AG04450 (cell line): ENCODE data around the gene ZNF221. TPM values are rescaled to one million over a fixed set of nuclear protein-coding genes. Genes with fewer than 3 reads are reported as not detected.

Experiments
- CTCF ChIA-PET: fragments of 300-600, 350-600 bp; formaldehyde crosslinking; extraction: SDS; loops from one replicate; lab custom pipeline; 2022; ENCODE audit warnings: antibody characterized with exemption, inconsistent platforms; lab: Charles Lee
- POLR2A ChIA-PET: fragments of 350-600 bp; formaldehyde crosslinking; extraction: SDS; loops from one replicate; lab custom pipeline; 2021; ENCODE audit warnings: antibody characterized with exemption, inconsistent platforms; lab: Yijun Ruan, JAX
- DNase-seq: peaks from one replicate; pipeline ENCODE4 v3.0.0-alpha.2; 2011; ENCODE audit warnings: low read depth, low spot score
- H3K27ac ChIP-seq: one replicate; pipeline ENCODE4 v1.5.1; 2012; ENCODE audit warnings: low read depth, low read length, control low read depth
- H3K27me3 ChIP-seq: one replicate; pipeline ENCODE4 v1.6.0; 2012; ENCODE audit warnings: low read length; ENCODE audit not compliant: control insufficient read depth, insufficient read depth
- H3K4me3 ChIP-seq: 2 replicates; pipeline ENCODE4 v1.5.1; 2011; ENCODE audit warnings: mild to moderate bottlenecking, low read depth, low read length, control low read depth
- H3K9me3 ChIP-seq: 2 replicates; pipeline ENCODE4 v1.5.1; 2012; ENCODE audit warnings: low read length; ENCODE audit not compliant: control insufficient read depth, insufficient read depth
- CTCF ChIP-seq: IDR thresholded peaks from 2 replicates; pipeline ENCODE4 v1.5.1; 2011; ENCODE audit warnings: low read depth, low read length, control low read depth, inconsistent platforms
- polyA plus RNA-seq: library from polyadenylated mRNA; depleted of rRNA; stranded (reverse); fragments of >200 nt; gene quantifications from 2 replicates; pipeline ENCODE4 v1.2.3, GENCODE V29; 2011

ZNF221 gene
- polyA plus RNA-seq, 1 experiment = 2.5 TPM

DNA sequence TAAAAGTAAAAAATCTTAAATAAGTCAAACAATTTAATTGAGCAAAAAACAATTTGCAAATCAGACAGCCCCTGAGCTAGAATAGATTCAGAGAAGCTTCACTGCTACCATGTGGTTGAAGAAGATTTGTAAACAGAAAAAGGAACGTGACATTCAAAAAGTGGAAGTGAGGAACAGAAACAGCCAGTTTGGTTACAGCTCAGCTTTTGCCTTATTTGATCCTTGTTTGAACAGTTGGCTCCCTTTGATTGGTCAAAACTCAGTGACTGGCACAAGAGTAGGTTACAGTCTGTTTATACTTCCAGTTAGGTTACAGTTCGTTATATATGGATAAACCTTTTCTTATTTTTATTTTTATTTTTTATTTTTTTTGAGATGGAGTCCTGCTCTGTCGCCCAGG is 5.8 kb downstream of the ZNF221 start:
- Histone ChIP-seq H3K27me3 (no peaks in the 10 kb centered on the region), H3K27ac (no peak overlapping the region), H3K9me3 (peaks cover 21% of the 10 kb centered on the region), H3K4me3 (no peak overlapping the region)
- DNase-seq = no peak
- TF ChIP-seq CTCF = no peak
- CTCF ChIA-PET = no interaction called here
- POLR2A ChIA-PET = no interaction called here

GRCh38 chr19:43957891-43958290 is 6.9 kb downstream of the ZNF221 start:
- H3K27ac ChIP-seq = peak overlapping the region; percentile 42
- H3K4me3 ChIP-seq = no peak overlapping the region
- ChIA-PET CTCF (no interaction called here), POLR2A (no interaction called here)
- TF ChIP-seq CTCF = no peak
- no peaks in the 10 kb centered on the region for H3K27me3 ChIP-seq
- peaks cover 22% of the 10 kb centered on the region for H3K9me3 ChIP-seq
- DNase-seq = peak; percentile 80

- Histone ChIP-seq H3K27ac (no peak overlapping the region), H3K27me3 (no peaks in the 10 kb centered on the region), H3K4me3 (no peak overlapping the region), H3K9me3 (peaks cover 31% of the 10 kb centered on the region)
- TF ChIP-seq CTCF = no peak
- DNase-seq = no peak
- CTCF ChIA-PET = no interaction called here
- POLR2A ChIA-PET = no interaction called here
These were observed 9.4 kb downstream of the ZNF221 start for GRCh38 chr19:43960411-43960810.

- ChIA-PET POLR2A (interaction anchor here (0.7 kb wide), 1 partner anchor 17 kb away, joined by 3 read pairs; no protein-coding TSS in a partner anchor), CTCF (no interaction called here)
- Histone ChIP-seq H3K27me3 (no peaks in the 10 kb centered on the region), H3K9me3 (peaks cover 54% of the 10 kb centered on the region), H3K27ac (no peak overlapping the region), H3K4me3 (no peak overlapping the region)
- TF ChIP-seq CTCF = no peak
- no peak for DNase-seq
These were observed 15.2 kb downstream of the ZNF221 start for GRCh38 chr19:43966079-43966694.

GRCh38 chr19:43976732-43977131 is 25.7 kb downstream of the ZNF221 start:
- CTCF ChIA-PET = no interaction called here
- Histone ChIP-seq H3K27ac (no peak overlapping the region), H3K27me3 (no peaks in the 10 kb centered on the region), H3K4me3 (no peak overlapping the region), H3K9me3 (peaks cover 9% of the 10 kb centered on the region)
- TF ChIP-seq CTCF = no peak
- POLR2A ChIA-PET = no interaction called here
- no peak for DNase-seq
